Pancreas (tissue), 10 donors: ENCODE data around the gene CHMP4B. TPM values are rescaled to one million over a fixed set of nuclear protein-coding genes. Genes with fewer than 3 reads are reported as not detected.

Source experiments
- ATAC-seq, 4 donors: fragments of 200-7000 bp; cut with Tn5 transposase; one replicate each; pipeline versions ENCODE4 v1.8.0 to v1.9.1; 2020; ENCODE audit warnings: mild to moderate bottlenecking in 4 of 4, moderate library complexity in 4 of 4
- DNase-seq, 6 donors: peaks; one replicate each; pipeline ENCODE4 v3.0.0-alpha.2; 2020
- FAIRE-seq: peaks from 2 replicates; lab custom pipeline; 2012; peaks lifted over from hg19 to GRCh38; lab: Jason Lieb, UNC
- H3K27ac ChIP-seq, 4 donors: fragments of 200-600 bp; sonication (generic); 1 replicate in 3 of 4; 2 replicates in 1 of 4; pipeline versions ENCODE4 v1.5.0 to v1.8.0; 2020
- H3K27me3 ChIP-seq, 4 donors: fragments of 200-600 bp; one replicate each; pipeline ENCODE4 v1.8.0; 2021
- H3K36me3 ChIP-seq, 3 donors: fragments of 200-600 bp; sonication (generic) in 1 of 3; one replicate each; pipeline versions ENCODE4 v1.5.0 to v1.8.0; 2020 to 2021
- H3K4me1 ChIP-seq, 3 donors: fragments of 200-600 bp; one replicate each; pipeline ENCODE4 v1.8.0; 2021
- H3K4me3 ChIP-seq, 4 donors: fragments of 200-600 bp; sonication (generic) in 2 of 4; one replicate each; pipeline versions ENCODE4 v1.5.0 to v1.8.0; 2020 to 2021
- H3K9me3 ChIP-seq, 4 donors: fragments of 200-600 bp; one replicate each; pipeline ENCODE4 v1.8.0; 2021
- WGBS, 2 donors: extraction: QIAGEN DNeasy Blood & Tissue Kit; methylation state at CpG; one replicate each; pipeline ENCODE4 v1.1.7; 2013; 5-methylcytosine and 5-hydroxymethylcytosine counted together
- intact Hi-C, 3 donors: fragments of 100-400 bp; cut with DNase I; formaldehyde crosslinking; loops; one replicate each; pipeline versions ENCODE4 v1.11.1 to v1.14.2; 2022
- polyA plus RNA-seq, 2 donors: library from polyadenylated mRNA; stranded (reverse); fragments of 200-250 nt; gene quantifications; one replicate each; pipeline ENCODE4 v1.2.3, GENCODE V29; 2013
- total RNA-seq, 6 donors: library from RNA; stranded (reverse); fragmentation: NEBNext Ultra II Directional in 4 of 6; extraction: Animal tissue kit (Norgen Biotek cat#: 25700) in 4 of 6; gene quantifications; one replicate each; pipeline versions ENCODE4 v1.2.1 to v1.2.4, GENCODE V29; 2021 to 2023
- TF ChIP-seq, protein P1 (sequence below), 4 donors: fragments of 200-600 bp; sonication (generic) in 3 of 4; IDR thresholded peaks; one replicate each; pipeline versions ENCODE4 v1.5.0 to v1.8.0; 2021; ENCODE audit warnings: antibody characterized with exemption in 4 of 4
- donor health status: healthy with polysubstance abuse.
- donor health status: DM: no; HTN: no; CAD: no; lungs with moderate emphysema.
- donor health status: DM: no; HTN: no; CAD: no.
- donor health status: control.
- donor health status: control.
- donor health status: Bipolar disorder and iron deficiency.
- donor health status: DM: yes; HTN: yes; CAD: no.
- donor health status: DM: no; HTN: no; CAD: no.
- donor health status: DM: no; HTN: no; CAD: no.
- donor health status: DM: yes; HTN: yes; CAD: no.

The CHMP4B gene
- total and polyA plus RNA-seq, 8 donors = 28.4 to 66.3 (median 42.6) TPM

GRCh38 chr20:33837096-33837830, 26.1 kb downstream of the CHMP4B start:
- ATAC-seq (no peak), FAIRE-seq (no peak), DNase-seq (no peak)
- Histone ChIP-seq H3K36me3 (no peaks in the 10 kb centered on the region), H3K9me3 (no peaks in the 10 kb centered on the region), H3K27ac (no peak overlapping the region), H3K27me3 (no peaks in the 10 kb centered on the region), H3K4me3 (no peak overlapping the region), H3K4me1 (peaks cover 41 to 52% (median 51%) of the 10 kb centered on the region in 3 donors)
- 87 to 88% methylated on average over 5 of the region's 5 CpGs for WGBS, 2 donors
- TF ChIP-seq, protein P1, sequence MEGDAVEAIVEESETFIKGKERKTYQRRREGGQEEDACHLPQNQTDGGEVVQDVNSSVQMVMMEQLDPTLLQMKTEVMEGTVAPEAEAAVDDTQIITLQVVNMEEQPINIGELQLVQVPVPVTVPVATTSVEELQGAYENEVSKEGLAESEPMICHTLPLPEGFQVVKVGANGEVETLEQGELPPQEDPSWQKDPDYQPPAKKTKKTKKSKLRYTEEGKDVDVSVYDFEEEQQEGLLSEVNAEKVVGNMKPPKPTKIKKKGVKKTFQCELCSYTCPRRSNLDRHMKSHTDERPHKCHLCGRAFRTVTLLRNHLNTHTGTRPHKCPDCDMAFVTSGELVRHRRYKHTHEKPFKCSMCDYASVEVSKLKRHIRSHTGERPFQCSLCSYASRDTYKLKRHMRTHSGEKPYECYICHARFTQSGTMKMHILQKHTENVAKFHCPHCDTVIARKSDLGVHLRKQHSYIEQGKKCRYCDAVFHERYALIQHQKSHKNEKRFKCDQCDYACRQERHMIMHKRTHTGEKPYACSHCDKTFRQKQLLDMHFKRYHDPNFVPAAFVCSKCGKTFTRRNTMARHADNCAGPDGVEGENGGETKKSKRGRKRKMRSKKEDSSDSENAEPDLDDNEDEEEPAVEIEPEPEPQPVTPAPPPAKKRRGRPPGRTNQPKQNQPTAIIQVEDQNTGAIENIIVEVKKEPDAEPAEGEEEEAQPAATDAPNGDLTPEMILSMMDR (IDR thresholded peaks at IDR 0.05) = no peak
- intact Hi-C loops = no loop called here

DNA sequence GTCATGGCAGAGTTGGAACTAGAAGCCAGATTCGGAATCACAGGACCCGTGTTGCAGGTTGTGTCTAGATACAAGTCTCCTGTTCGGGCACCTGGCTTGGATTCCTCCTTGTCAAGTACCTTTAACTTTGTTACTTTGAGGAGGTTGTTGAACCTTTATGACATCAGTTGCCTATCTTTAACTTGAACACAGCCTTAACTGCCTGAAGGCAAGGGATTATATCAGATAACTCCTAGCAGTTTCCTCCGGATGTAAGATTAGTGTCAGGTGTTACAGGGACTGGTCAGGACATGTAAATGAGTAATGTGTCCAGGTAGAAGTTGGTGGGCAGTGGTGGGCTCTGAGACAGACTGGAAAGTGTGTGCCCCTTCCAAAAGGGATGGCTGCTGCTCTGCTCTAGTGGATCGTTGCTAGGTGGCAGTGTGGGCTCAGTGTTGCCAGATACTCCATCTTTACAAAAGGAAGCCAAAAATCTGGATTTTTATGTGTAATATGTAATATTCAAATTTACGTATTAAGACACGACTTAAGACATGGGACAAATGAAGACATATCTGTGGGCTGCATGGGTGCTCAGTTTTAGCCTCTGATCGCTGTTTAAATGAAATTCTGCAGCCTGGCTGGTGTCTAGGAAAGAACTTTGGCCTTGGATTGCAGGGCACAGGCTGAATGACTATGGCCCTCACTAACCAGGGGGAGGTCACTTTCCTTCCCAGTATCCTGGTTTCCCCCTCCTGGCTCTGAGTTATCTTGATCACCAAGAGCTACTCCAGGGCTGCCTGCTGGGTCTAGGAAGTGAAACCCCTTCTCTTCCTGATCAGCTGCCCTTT, 27.1 kb downstream of the CHMP4B start:
- H3K27ac ChIP-seq = peak overlapping the region in 2 of 4 donors; percentile 4 to 19
- peaks cover 41 to 50% (median 48%) of the 10 kb centered on the region in 3 donors for H3K4me1 ChIP-seq
- FAIRE-seq (no peak), DNase-seq (no peak), ATAC-seq (peak in 1 of 4 donors; percentile 24)
- TF ChIP-seq, protein P1 (IDR thresholded peaks at IDR 0.05) = no peak
- no peak overlapping the region for H3K4me3 ChIP-seq
- intact Hi-C loops = no loop called here
- H3K27me3 ChIP-seq = no peaks in the 10 kb centered on the region
- H3K9me3 ChIP-seq = no peaks in the 10 kb centered on the region
- no peaks in the 10 kb centered on the region for H3K36me3 ChIP-seq
- 60 to 62% methylated on average over 8 of the region's 8 CpGs for WGBS, 2 donors

GRCh38 chr20:33839591-33839990, 28.4 kb downstream of the CHMP4B start:
- WGBS, 2 donors = 8 to 34% methylated on average over 3 of the region's 3 CpGs

DNA sequence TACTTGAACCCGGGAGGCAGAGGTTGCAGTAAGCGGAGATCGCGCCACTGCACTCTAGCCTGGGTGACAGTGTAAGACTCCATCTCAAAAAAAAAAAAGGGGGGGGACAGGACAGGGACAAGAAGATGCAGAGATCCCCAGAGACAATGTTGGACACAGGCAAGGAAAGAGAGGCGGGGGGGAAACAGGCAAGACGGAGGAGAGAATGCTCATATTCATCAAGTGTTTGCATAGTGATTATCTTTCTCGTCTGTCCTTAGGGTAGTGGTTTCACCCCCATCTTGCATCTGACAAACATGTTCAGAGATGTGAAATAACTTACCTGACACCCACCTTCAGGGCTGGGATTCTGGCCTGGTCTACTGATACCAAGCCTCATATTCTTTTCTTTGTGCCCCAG, 29.0 kb downstream of the CHMP4B start:
- FAIRE-seq = no peak
- no peak for DNase-seq
- peaks cover 43 to 50% (median 43%) of the 10 kb centered on the region in 3 donors for H3K4me1 ChIP-seq

More at GRCh38 chr20:33839591-33839990, 28.4 kb downstream of the CHMP4B start:
- Histone ChIP-seq H3K4me1 (peaks cover 43 to 50% (median 43%) of the 10 kb centered on the region in 3 donors), H3K27me3 (no peaks in the 10 kb centered on the region), H3K27ac (peak overlapping the region in 1 of 4 donors; percentile 4), H3K9me3 (no peaks in the 10 kb centered on the region), H3K4me3 (no peak overlapping the region), H3K36me3 (no peaks in the 10 kb centered on the region)
- TF ChIP-seq, protein P1 (IDR thresholded peaks at IDR 0.05) = no peak
- ATAC-seq (peak; percentile 72 to 87 (median 79)), FAIRE-seq (no peak), DNase-seq (peak; percentile 67 to 90 (median 76))
- intact Hi-C loops = no loop called here

More for the DNA sequence above, 29.0 kb downstream of the CHMP4B start:
- WGBS, 2 donors = 80 to 82% methylated on average over 7 of the region's 7 CpGs
- H3K9me3 ChIP-seq = no peaks in the 10 kb centered on the region
- TF ChIP-seq, protein P1 (IDR thresholded peaks at IDR 0.05) = no peak
- no peak overlapping the region for H3K4me3 ChIP-seq
- no peak for ATAC-seq
- intact Hi-C loops = no loop called here
- no peaks in the 10 kb centered on the region for H3K36me3 ChIP-seq
- H3K27me3 ChIP-seq = no peaks in the 10 kb centered on the region
- no peak overlapping the region for H3K27ac ChIP-seq
